Measurements from ENCODE around the gene THBS4.

GRCh38 chr5:80083101-80083890, 48.1 kb downstream of the THBS4 start:
- no peak for TF ChIP-seq ZNF274 (IDR thresholded peaks at IDR 0.05; ENCODE audit: low read depth, low read length)
- TF ChIP-seq YY1 (IDR thresholded peaks at IDR 0.05; ENCODE audit: insufficient read depth, insufficient read length) = no peak

Data from NT2/D1 (cell line).